ENCODE measurements around the gene ZNF618.

DNA sequence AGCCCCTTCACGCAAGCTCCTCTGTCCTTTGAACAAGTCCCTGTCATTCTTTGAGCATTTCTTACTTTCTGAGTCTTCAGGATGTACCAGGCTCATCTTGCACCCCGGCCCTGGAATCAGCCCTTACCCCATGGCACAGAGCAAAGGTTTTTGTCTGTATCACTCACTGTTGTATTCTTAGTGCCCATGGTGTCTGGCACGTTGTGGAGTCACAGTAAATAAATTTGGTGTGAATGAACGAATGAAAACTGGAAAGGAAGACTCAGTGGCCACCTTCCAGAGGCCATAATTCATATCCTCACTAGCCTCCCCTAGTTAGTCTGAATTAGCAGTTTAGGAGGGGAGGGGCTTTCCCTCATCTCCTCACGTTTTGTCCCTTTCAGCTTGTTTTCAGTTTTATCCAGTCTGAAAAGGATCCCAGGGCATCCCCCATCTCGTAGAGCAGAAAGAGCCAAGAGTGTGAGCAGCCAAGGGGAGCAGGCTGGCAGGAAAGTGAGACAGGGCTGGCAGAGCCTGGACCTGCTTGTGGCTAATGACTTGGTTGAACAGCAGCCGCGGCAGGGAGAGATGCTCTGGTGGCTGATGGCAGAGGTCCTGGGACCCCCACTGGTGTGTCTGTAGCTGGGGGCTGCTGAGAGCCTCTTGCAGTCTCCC, 42.7 kb downstream of the ZNF618 start:
- TF ChIP-seq EZH2 (IDR thresholded peaks at IDR 0.05; ENCODE audit: low read length), result no peak
- TF ChIP-seq, protein P1, sequence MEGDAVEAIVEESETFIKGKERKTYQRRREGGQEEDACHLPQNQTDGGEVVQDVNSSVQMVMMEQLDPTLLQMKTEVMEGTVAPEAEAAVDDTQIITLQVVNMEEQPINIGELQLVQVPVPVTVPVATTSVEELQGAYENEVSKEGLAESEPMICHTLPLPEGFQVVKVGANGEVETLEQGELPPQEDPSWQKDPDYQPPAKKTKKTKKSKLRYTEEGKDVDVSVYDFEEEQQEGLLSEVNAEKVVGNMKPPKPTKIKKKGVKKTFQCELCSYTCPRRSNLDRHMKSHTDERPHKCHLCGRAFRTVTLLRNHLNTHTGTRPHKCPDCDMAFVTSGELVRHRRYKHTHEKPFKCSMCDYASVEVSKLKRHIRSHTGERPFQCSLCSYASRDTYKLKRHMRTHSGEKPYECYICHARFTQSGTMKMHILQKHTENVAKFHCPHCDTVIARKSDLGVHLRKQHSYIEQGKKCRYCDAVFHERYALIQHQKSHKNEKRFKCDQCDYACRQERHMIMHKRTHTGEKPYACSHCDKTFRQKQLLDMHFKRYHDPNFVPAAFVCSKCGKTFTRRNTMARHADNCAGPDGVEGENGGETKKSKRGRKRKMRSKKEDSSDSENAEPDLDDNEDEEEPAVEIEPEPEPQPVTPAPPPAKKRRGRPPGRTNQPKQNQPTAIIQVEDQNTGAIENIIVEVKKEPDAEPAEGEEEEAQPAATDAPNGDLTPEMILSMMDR (optimal IDR thresholded peaks at IDR 0.05 in 1 of 3, IDR thresholded peaks at IDR 0.05 in 1 of 3, conservative IDR thresholded peaks at IDR 0.05 in 1 of 3; ENCODE audit: extremely low read depth in 1 of 3, insufficient read depth in 2 of 3, low read length in 3 of 3), result no peak
